ENCODE results near the gene ADARB1.

Gene ADARB1

DNA sequence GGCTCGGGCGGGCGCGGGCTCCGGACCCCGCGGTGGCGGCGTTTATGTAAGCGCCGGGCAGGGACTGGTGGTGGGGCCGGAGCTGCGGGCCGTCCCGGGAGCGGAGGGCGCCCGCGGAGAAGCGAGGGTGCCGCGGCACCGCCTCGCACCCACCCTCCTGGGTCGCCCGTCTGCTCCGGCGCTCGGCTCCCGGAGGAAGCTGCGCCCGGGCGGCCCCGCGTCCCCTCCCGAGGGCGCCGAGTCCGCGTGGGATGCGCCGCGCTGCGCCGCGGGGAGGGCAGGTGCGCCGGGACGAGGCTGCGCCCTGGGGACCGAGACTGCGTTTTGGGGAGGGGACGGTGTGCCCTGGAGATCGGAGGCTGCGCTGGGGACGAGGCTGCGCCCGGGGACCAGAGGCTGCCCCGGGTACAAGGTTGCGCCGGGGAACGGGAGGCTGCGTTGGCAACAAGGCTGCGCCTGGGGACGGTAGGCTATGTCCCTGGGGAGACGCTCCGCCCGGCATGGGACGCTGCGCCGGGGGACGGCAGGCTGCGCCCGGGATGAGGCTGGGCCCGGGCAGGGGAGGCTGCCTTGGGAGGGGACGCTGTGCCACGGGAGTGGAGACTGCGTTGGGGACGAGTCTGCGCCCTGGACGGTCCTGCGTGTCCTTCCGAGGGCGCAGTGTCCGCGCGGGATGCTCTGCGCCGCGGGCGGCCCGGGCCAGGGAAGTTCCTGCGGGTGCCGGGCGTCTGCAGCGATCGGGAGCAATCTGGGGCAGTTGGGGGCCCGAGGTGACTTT lies 627 bp downstream of the ADARB1 start:
- Histone ChIP-seq H4K91ac (ENCODE audit: low read length) (no peak overlapping the region), H2BK15ac (ENCODE audit: low read depth, poor library complexity, severe bottlenecking) (peak overlapping the region; percentile 49), H3K23ac (ENCODE audit: low read length in 2 of 2) (peak overlapping the region in 1 of 2 experiments; percentile 57), H3K4me3 (ENCODE audit: insufficient read depth in 1 of 2, low read depth in 1 of 2, low read length in 2 of 2) (peak overlapping the region; percentile 79 to 86), H3K4ac (ENCODE audit: low read depth in 1 of 2, low read length in 2 of 2) (no peak overlapping the region), H3K14ac (ENCODE audit: low read length in 2 of 2) (peak overlapping the region in 1 of 2 experiments; percentile 80), H2AFZ (ENCODE audit: low read depth, low read length) (peak overlapping the region; percentile 10), H4K8ac (ENCODE audit: low read length) (peak overlapping the region; percentile 48), H3K27me3 (ENCODE audit: control insufficient read depth in 1 of 2, insufficient read depth in 1 of 2, low read length in 2 of 2) (no peaks in the 10 kb centered on the region), H3K9ac (ENCODE audit: low read length) (peak overlapping the region; percentile 65), H3K27ac (ENCODE audit: low read length, poor library complexity, severe bottlenecking) (no peak overlapping the region), H3K9me3 (ENCODE audit: control insufficient read depth, low read length) (no peaks in the 10 kb centered on the region), H2BK120ac (ENCODE audit: low read depth, low read length) (no peak overlapping the region), H2BK5ac (ENCODE audit: low read depth, low read length, poor library complexity, severe bottlenecking) (no peak overlapping the region), H2BK12ac (ENCODE audit: low read length in 2 of 2) (no peak overlapping the region), H3K18ac (ENCODE audit: low read depth in 1 of 2, low read length in 2 of 2) (peak overlapping the region; percentile 9 to 44), H3K4me1 (ENCODE audit: control insufficient read depth, insufficient read depth, low read depth, low read length) (peaks cover 18% of the 10 kb centered on the region), H2AK5ac (ENCODE audit: low read length, severe bottlenecking) (no peak overlapping the region), H3K36me3 (ENCODE audit: control insufficient read depth in 1 of 2, insufficient read depth in 2 of 2, low read depth in 1 of 2, low read length in 2 of 2) (peaks cover 0 to 4% of the 10 kb centered on the region in 2 experiments), H3K79me1 (replicated peaks; ENCODE audit: low read length, poor library complexity, severe bottlenecking) (peaks cover 7% of the 10 kb centered on the region), H3K4me2 (ENCODE audit: low read length, poor library complexity, severe bottlenecking) (peak overlapping the region; percentile 93)
- peak; percentile 59 for DNase-seq
- 2% methylated on average over 69 of the region's 98 CpGs for WGBS

DNA sequence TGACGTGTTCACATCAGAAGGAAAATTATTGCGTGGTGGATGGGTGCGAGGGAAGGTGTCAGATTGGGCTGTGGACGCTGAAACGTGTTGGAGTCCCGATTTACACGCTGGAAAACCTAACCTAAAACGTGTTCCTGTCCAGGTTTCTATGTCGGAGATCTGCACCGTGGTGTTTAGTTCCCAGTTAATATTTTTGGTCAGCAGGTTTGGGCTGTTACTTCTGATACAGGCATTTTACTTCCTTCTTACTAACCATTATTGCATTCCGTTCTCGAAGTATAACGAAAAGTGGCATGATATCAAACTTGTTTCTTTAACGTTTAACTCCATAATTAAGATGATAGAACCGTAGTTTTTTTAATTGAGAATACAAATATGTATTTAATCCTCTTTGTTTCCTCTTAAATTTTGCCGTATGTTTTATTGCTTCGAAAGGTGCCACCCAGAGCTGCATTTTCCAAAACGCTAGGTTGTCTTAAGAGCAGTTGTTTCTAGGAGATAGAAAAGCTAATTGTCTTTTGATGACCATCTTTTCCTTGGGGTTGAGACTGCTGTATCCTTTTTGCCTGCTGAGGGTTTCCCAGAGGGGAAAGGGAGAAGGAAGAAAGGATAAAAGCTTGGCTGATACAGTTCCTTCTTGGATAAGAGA lies 1.3 kb downstream of the ADARB1 start:
- WGBS, result 39% methylated on average over 13 of the region's 18 CpGs
- H3K14ac ChIP-seq (ENCODE audit: low read length in 2 of 2), result no peak overlapping the region
- peaks cover 17% of the 10 kb centered on the region for H3K4me1 ChIP-seq (ENCODE audit: control insufficient read depth, insufficient read depth, low read depth, low read length)
- H3K4me2 ChIP-seq (ENCODE audit: low read length, poor library complexity, severe bottlenecking), result peak overlapping the region; percentile 93
- H3K4me3 ChIP-seq (ENCODE audit: insufficient read depth in 1 of 2, low read depth in 1 of 2, low read length in 2 of 2), result peak overlapping the region; percentile 79 to 86
- no peaks in the 10 kb centered on the region for H3K9me3 ChIP-seq (ENCODE audit: control insufficient read depth, low read length)
- DNase-seq, result no peak
- H3K23ac ChIP-seq (ENCODE audit: low read length in 2 of 2), result no peak overlapping the region
- no peak overlapping the region for H2BK5ac ChIP-seq (ENCODE audit: low read depth, low read length, poor library complexity, severe bottlenecking)
- no peak overlapping the region for H3K27ac ChIP-seq (ENCODE audit: low read length, poor library complexity, severe bottlenecking)
- H2BK15ac ChIP-seq (ENCODE audit: low read depth, poor library complexity, severe bottlenecking), result no peak overlapping the region
- no peak overlapping the region for H4K91ac ChIP-seq (ENCODE audit: low read length)
- H2AFZ ChIP-seq (ENCODE audit: low read depth, low read length), result no peak overlapping the region
- H3K27me3 ChIP-seq (ENCODE audit: control insufficient read depth in 1 of 2, insufficient read depth in 1 of 2, low read length in 2 of 2), result no peaks in the 10 kb centered on the region
- H4K8ac ChIP-seq (ENCODE audit: low read length), result peak overlapping the region; percentile 48
- H2BK120ac ChIP-seq (ENCODE audit: low read depth, low read length), result no peak overlapping the region
- H3K18ac ChIP-seq (ENCODE audit: low read depth in 1 of 2, low read length in 2 of 2), result no peak overlapping the region
- H3K4ac ChIP-seq (ENCODE audit: low read depth in 1 of 2, low read length in 2 of 2), result no peak overlapping the region
- no peak overlapping the region for H2AK5ac ChIP-seq (ENCODE audit: low read length, severe bottlenecking)
- H3K36me3 ChIP-seq (ENCODE audit: control insufficient read depth in 1 of 2, insufficient read depth in 2 of 2, low read depth in 1 of 2, low read length in 2 of 2), result peaks cover 0 to 4% of the 10 kb centered on the region in 2 experiments
- peak overlapping the region; percentile 65 for H3K9ac ChIP-seq (ENCODE audit: low read length)
- no peak overlapping the region for H2BK12ac ChIP-seq (ENCODE audit: low read length in 2 of 2)
- peaks cover 8% of the 10 kb centered on the region for H3K79me1 ChIP-seq (replicated peaks; ENCODE audit: low read length, poor library complexity, severe bottlenecking)

DNA sequence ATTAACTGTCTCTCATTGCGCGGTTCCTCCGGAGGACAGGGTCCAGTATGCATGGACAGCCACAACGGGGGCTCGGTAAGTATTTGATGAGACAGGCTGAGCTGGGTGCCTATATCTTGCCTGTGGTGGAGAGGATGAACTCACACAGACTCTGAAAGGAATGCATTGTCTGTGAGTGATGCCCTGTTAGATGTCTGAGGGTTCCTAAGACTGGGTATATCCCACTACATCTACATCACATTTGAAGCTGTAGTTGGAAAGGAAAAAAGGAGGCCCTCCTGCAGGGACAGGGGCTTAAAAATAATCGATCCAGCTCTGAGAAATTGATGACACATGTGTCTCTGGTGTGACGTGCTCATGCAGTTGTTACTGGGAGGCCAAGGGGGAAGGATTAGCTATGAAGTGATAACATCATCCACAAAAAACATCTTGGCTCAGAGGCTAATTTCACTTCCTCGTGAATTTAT lies 1.9 kb downstream of the ADARB1 start:
- H3K27me3 ChIP-seq (ENCODE audit: control insufficient read depth in 1 of 2, insufficient read depth in 1 of 2, low read length in 2 of 2), result no peaks in the 10 kb centered on the region
- no peak overlapping the region for H2BK120ac ChIP-seq (ENCODE audit: low read depth, low read length)
- no peak overlapping the region for H3K14ac ChIP-seq (ENCODE audit: low read length in 2 of 2)
- peak overlapping the region in 1 of 2 experiments; percentile 86 for H3K4me3 ChIP-seq (ENCODE audit: insufficient read depth in 1 of 2, low read depth in 1 of 2, low read length in 2 of 2)
- no peak overlapping the region for H2AK5ac ChIP-seq (ENCODE audit: low read length, severe bottlenecking)
- no peak overlapping the region for H3K9ac ChIP-seq (ENCODE audit: low read length)
- no peaks in the 10 kb centered on the region for H3K9me3 ChIP-seq (ENCODE audit: control insufficient read depth, low read length)
- no peak overlapping the region for H3K23ac ChIP-seq (ENCODE audit: low read length in 2 of 2)
- H3K4ac ChIP-seq (ENCODE audit: low read depth in 1 of 2, low read length in 2 of 2), result no peak overlapping the region
- H2AFZ ChIP-seq (ENCODE audit: low read depth, low read length), result no peak overlapping the region
- peaks cover 0 to 4% of the 10 kb centered on the region in 2 experiments for H3K36me3 ChIP-seq (ENCODE audit: control insufficient read depth in 1 of 2, insufficient read depth in 2 of 2, low read depth in 1 of 2, low read length in 2 of 2)
- H3K4me1 ChIP-seq (ENCODE audit: control insufficient read depth, insufficient read depth, low read depth, low read length), result peaks cover 19% of the 10 kb centered on the region
- H2BK12ac ChIP-seq (ENCODE audit: low read length in 2 of 2), result no peak overlapping the region
- WGBS, result 66% methylated on average over 7 of the region's 8 CpGs
- no peak overlapping the region for H2BK5ac ChIP-seq (ENCODE audit: low read depth, low read length, poor library complexity, severe bottlenecking)
- H4K8ac ChIP-seq (ENCODE audit: low read length), result no peak overlapping the region
- peak; percentile 31 for DNase-seq
- peaks cover 8% of the 10 kb centered on the region for H3K79me1 ChIP-seq (replicated peaks; ENCODE audit: low read length, poor library complexity, severe bottlenecking)
- H2BK15ac ChIP-seq (ENCODE audit: low read depth, poor library complexity, severe bottlenecking), result no peak overlapping the region
- H3K4me2 ChIP-seq (ENCODE audit: low read length, poor library complexity, severe bottlenecking), result no peak overlapping the region
- H3K18ac ChIP-seq (ENCODE audit: low read depth in 1 of 2, low read length in 2 of 2), result no peak overlapping the region
- no peak overlapping the region for H4K91ac ChIP-seq (ENCODE audit: low read length)
- H3K27ac ChIP-seq (ENCODE audit: low read length, poor library complexity, severe bottlenecking), result no peak overlapping the region

DNA sequence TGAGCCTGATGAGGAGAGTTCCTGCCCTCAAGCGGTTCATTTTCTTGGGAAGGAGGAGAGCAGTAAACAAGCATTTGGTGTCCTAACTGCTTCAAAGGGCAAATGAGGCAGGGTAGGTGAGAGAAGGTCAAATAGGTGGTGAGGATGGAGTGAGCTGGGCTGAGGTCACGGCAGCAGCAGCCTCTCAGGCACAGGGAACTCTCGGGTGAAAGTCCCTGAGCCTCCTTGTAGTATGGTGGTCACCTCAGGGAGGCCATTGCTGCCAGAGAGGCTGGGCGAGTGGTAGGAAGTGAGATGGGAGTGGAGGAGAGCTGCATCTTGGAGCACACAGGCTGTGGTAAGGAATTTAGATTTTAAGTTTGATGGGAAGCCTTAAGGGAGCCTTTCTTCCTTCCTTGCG lies 4.0 kb downstream of the ADARB1 start:
- Histone ChIP-seq H2BK5ac (ENCODE audit: low read depth, low read length, poor library complexity, severe bottlenecking) (no peak overlapping the region), H2AK5ac (ENCODE audit: low read length, severe bottlenecking) (no peak overlapping the region), H2AFZ (ENCODE audit: low read depth, low read length) (no peak overlapping the region), H4K91ac (ENCODE audit: low read length) (no peak overlapping the region), H3K9ac (ENCODE audit: low read length) (no peak overlapping the region), H3K36me3 (ENCODE audit: control insufficient read depth in 1 of 2, insufficient read depth in 2 of 2, low read depth in 1 of 2, low read length in 2 of 2) (peaks cover 0 to 6% of the 10 kb centered on the region in 2 experiments), H3K14ac (ENCODE audit: low read length in 2 of 2) (no peak overlapping the region), H4K8ac (ENCODE audit: low read length) (no peak overlapping the region), H2BK120ac (ENCODE audit: low read depth, low read length) (no peak overlapping the region), H3K4me1 (ENCODE audit: control insufficient read depth, insufficient read depth, low read depth, low read length) (peaks cover 10% of the 10 kb centered on the region), H3K4me2 (ENCODE audit: low read length, poor library complexity, severe bottlenecking) (no peak overlapping the region), H3K4ac (ENCODE audit: low read depth in 1 of 2, low read length in 2 of 2) (no peak overlapping the region), H3K27me3 (ENCODE audit: control insufficient read depth in 1 of 2, insufficient read depth in 1 of 2, low read length in 2 of 2) (no peaks in the 10 kb centered on the region), H3K23ac (ENCODE audit: low read length in 2 of 2) (no peak overlapping the region), H3K4me3 (ENCODE audit: insufficient read depth in 1 of 2, low read depth in 1 of 2, low read length in 2 of 2) (no peak overlapping the region), H3K18ac (ENCODE audit: low read depth in 1 of 2, low read length in 2 of 2) (no peak overlapping the region), H3K27ac (ENCODE audit: low read length, poor library complexity, severe bottlenecking) (no peak overlapping the region), H2BK15ac (ENCODE audit: low read depth, poor library complexity, severe bottlenecking) (no peak overlapping the region), H2BK12ac (ENCODE audit: low read length in 2 of 2) (no peak overlapping the region), H3K9me3 (ENCODE audit: control insufficient read depth, low read length) (no peaks in the 10 kb centered on the region), H3K79me1 (replicated peaks; ENCODE audit: low read length, poor library complexity, severe bottlenecking) (peaks cover 12% of the 10 kb centered on the region)
- WGBS, result 96% methylated on average over 4 of the region's 5 CpGs
- DNase-seq, result no peak
